Stimulated activated CD8-positive, alpha-beta memory T cell treated with anti-CD3 and anti-CD28 coated beads, Interleukin-7, amount 100 ng/mL, for 24 hours (primary cell): ENCODE measurements around the gene MTREX.

ENCODE experiments used
- DNase-seq: peaks from one replicate; pipeline ENCODE4 v3.0.0-alpha.2; 2020; ENCODE audit warnings: low read depth

The MTREX gene

GRCh38 chr5:55324815-55325418 lies 17.1 kb downstream of the MTREX start:
- no peak for DNase-seq

- no peak for DNase-seq
Observed at GRCh38 chr5:55325621-55326020, 17.8 kb downstream of the MTREX start.

GRCh38 chr5:55327281-55327680 lies 19.5 kb downstream of the MTREX start:
- no peak for DNase-seq

- no peak for DNase-seq
Observed at GRCh38 chr5:55331321-55331720, 23.5 kb downstream of the MTREX start.

GRCh38 chr5:55333017-55333416 lies 25.2 kb downstream of the MTREX start:
- no peak for DNase-seq

- no peak for DNase-seq
Observed at GRCh38 chr5:55333811-55334210, 26.0 kb downstream of the MTREX start.

- no peak for DNase-seq
Observed at GRCh38 chr5:55338092-55338613, 30.4 kb downstream of the MTREX start.

- peak; percentile 16 for DNase-seq
Observed at GRCh38 chr5:55338810-55339243, 31.0 kb downstream of the MTREX start.

- DNase-seq, result no peak
Observed at GRCh38 chr5:55343107-55343506, 35.3 kb downstream of the MTREX start.

GRCh38 chr5:55343609-55344008 lies 35.8 kb downstream of the MTREX start:
- DNase-seq, result no peak

GRCh38 chr5:55344392-55344992 lies 36.7 kb downstream of the MTREX start:
- DNase-seq, result peak; percentile 32

- DNase-seq, result no peak
Observed at GRCh38 chr5:55345327-55345726, 37.5 kb downstream of the MTREX start.

- no peak for DNase-seq
Observed at GRCh38 chr5:55347786-55348185, 40.0 kb downstream of the MTREX start.

GRCh38 chr5:55350754-55351153 lies 43.0 kb downstream of the MTREX start:
- no peak for DNase-seq

GRCh38 chr5:55356896-55357295 lies 49.1 kb downstream of the MTREX start:
- DNase-seq, result no peak

GRCh38 chr5:55360190-55360589 lies 52.4 kb downstream of the MTREX start:
- DNase-seq, result no peak

- no peak for DNase-seq
Observed at GRCh38 chr5:55363856-55364255, 56.1 kb downstream of the MTREX start.

GRCh38 chr5:55364537-55365055 lies 56.8 kb downstream of the MTREX start:
- no peak for DNase-seq

- no peak for DNase-seq
Observed at GRCh38 chr5:55370291-55370925, 62.6 kb downstream of the MTREX start.

GRCh38 chr5:55371145-55371544 lies 63.4 kb downstream of the MTREX start:
- DNase-seq, result no peak

- DNase-seq, result no peak
Observed at GRCh38 chr5:55372130-55372925, 64.5 kb downstream of the MTREX start.

GRCh38 chr5:55377810-55378209 lies 70.0 kb downstream of the MTREX start:
- DNase-seq, result no peak
